HG03521 (cell line): ENCODE results near the gene CCDC88C.
A peak's percentile ranks its signal among the peaks of the same experiment; 100 is the strongest.
"Not testable (repeated sequence)": the region's sequence is repeated elsewhere in the genome, so short reads cannot be mapped to it uniquely, and the experiment has no call there.

Source experiments
- ATAC-seq: cut with Tn5 transposase; IDR thresholded peaks from one replicate; pipeline ENCODE4 v1.9.1; 2021; ENCODE audit warnings: mild to moderate bottlenecking, moderate library complexity; ENCODE audit not compliant: unreplicated experiment

The CCDC88C gene

GRCh38 chr14:91230397-91231035 lies 187.1 kb downstream of the CCDC88C start:
- no peak for ATAC-seq

- peak; percentile 69 for ATAC-seq
These were observed 187.8 kb downstream of the CCDC88C start for GRCh38 chr14:91229743-91230200.

GRCh38 chr14:91229005-91229382 lies 188.6 kb downstream of the CCDC88C start:
- no peak for ATAC-seq

- peak; percentile 71 for ATAC-seq
These were observed 189.3 kb downstream of the CCDC88C start for GRCh38 chr14:91228112-91229004.

- ATAC-seq, result no peak
These were observed 190.4 kb downstream of the CCDC88C start for GRCh38 chr14:91227183-91227628.

- not testable (repeated sequence) for ATAC-seq
These were observed 191.3 kb downstream of the CCDC88C start for GRCh38 chr14:91226360-91226759.

- no peak for ATAC-seq
These were observed 192.6 kb downstream of the CCDC88C start for GRCh38 chr14:91225025-91225424.

- no peak for ATAC-seq
These were observed 194.4 kb downstream of the CCDC88C start for GRCh38 chr14:91223028-91223783.
